ENCODE data around the gene SNTG2. TPM values are rescaled to one million over a fixed set of nuclear protein-coding genes. Genes with fewer than 3 reads are reported as not detected.

The SNTG2 gene
- total and polyA plus RNA-seq, 2 donors (not counting 3 experiments of a cell fraction or from before 2014, with no cell fraction given): not detected

DNA sequence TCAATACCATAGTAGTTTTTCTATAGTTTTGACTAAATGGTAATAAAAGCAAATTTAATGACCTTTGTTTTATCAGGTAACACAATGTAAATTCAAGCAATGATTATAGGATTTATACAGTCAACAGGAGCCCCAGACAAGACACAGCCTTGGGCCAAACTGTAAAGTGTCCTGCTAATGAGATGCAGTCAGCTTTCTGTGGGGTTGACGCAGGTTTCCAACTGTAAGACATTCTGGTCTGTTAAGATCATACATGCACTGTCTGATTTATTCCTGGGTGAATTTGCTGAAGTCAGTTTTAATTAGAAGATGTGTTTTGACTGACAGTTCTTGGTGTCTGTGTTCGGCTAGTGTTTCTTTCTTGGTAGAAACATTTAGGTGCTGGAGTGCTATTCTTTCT lies 180.3 kb downstream of the SNTG2 start:
- Histone ChIP-seq H3K79me2 (ENCODE audit: control insufficient read depth, insufficient read depth, low read length) (no peaks in the 10 kb centered on the region), H4K20me1 (replicated peaks; ENCODE audit: control insufficient read depth, extremely low read depth, insufficient read depth, low read length) (no peaks in the 10 kb centered on the region), H3K27ac (ENCODE audit: insufficient read depth, low read depth, low read length) (no peak overlapping the region), H3K36me3 (ENCODE audit: control insufficient read depth in 2 of 2, extremely low read depth in 1 of 2, insufficient read depth in 2 of 2, low read length in 2 of 2) (no peaks in the 10 kb centered on the region), H2AFZ (ENCODE audit: low read depth, low read length) (no peak overlapping the region), H3K4me2 (ENCODE audit: insufficient read depth, low read length) (no peak overlapping the region), H3K4me1 (ENCODE audit: control insufficient read depth, extremely low read depth, insufficient read depth, low read length) (no peaks in the 10 kb centered on the region), H3K9me1 (replicated peaks; ENCODE audit: control insufficient read depth, extremely low read depth, insufficient read depth, low read length) (no peaks in the 10 kb centered on the region), H3K9ac (replicated peaks; ENCODE audit: extremely low read depth, insufficient read depth, low read length) (no peak overlapping the region), H3K27me3 (ENCODE audit: control insufficient read depth in 2 of 2, insufficient read depth in 2 of 2, low read length in 2 of 2) (no peaks in the 10 kb centered on the region), H3K4me3 (replicated peaks in 1 of 3; ENCODE audit: insufficient read depth in 1 of 3, low read depth in 1 of 3, low read length in 3 of 3) (no peak overlapping the region), H3K9me3 (replicated peaks; ENCODE audit: control insufficient read depth, insufficient read depth, low read length) (peaks cover 7% of the 10 kb centered on the region)
- DNase-seq (ENCODE audit: low read depth, low spot score): no peak
- ChIA-PET POLR2A (no interaction called here), CTCF (no interaction called here)
- BruUV-seq (replicated peaks): no TSS peak
- intact Hi-C loops (cut with micrococcal nuclease) (no loop called here), dilution Hi-C loops (cut with MboI; ENCODE audit: extremely low pct_ligation_motif_present, low sequenced_read_pairs) (no loop called here)
- FAIRE-seq: no peak
- TF ChIP-seq, protein P1, sequence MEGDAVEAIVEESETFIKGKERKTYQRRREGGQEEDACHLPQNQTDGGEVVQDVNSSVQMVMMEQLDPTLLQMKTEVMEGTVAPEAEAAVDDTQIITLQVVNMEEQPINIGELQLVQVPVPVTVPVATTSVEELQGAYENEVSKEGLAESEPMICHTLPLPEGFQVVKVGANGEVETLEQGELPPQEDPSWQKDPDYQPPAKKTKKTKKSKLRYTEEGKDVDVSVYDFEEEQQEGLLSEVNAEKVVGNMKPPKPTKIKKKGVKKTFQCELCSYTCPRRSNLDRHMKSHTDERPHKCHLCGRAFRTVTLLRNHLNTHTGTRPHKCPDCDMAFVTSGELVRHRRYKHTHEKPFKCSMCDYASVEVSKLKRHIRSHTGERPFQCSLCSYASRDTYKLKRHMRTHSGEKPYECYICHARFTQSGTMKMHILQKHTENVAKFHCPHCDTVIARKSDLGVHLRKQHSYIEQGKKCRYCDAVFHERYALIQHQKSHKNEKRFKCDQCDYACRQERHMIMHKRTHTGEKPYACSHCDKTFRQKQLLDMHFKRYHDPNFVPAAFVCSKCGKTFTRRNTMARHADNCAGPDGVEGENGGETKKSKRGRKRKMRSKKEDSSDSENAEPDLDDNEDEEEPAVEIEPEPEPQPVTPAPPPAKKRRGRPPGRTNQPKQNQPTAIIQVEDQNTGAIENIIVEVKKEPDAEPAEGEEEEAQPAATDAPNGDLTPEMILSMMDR (IDR thresholded peaks at IDR 0.05; ENCODE audit: extremely low read depth in 1 of 2, insufficient read depth in 1 of 2, low read depth in 1 of 2, low read length in 2 of 2): no peak
- TF ChIP-seq POLR2AphosphoS5 (IDR thresholded peaks at IDR 0.05; ENCODE audit: insufficient read depth, low read depth, low read length) (no peak), FOS (IDR thresholded peaks at IDR 0.05; ENCODE audit: borderline replicate concordance, insufficient read depth, low read length) (no peak), GATA2 (IDR thresholded peaks at IDR 0.05; ENCODE audit: insufficient read depth, insufficient read length, low read depth, low read length) (no peak), MYC (IDR thresholded peaks at IDR 0.05; ENCODE audit: low read depth, low read length) (no peak), JUN (IDR thresholded peaks at IDR 0.05; ENCODE audit: borderline replicate concordance, insufficient read depth, insufficient read length, low read depth) (no peak)
- TF ChIP-seq, protein P2, sequence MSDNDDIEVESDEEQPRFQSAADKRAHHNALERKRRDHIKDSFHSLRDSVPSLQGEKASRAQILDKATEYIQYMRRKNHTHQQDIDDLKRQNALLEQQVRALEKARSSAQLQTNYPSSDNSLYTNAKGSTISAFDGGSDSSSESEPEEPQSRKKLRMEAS (IDR thresholded peaks at IDR 0.05; ENCODE audit: insufficient read depth, insufficient read length): no peak
